ENCODE results near the gene SYTL2. TPM values are rescaled to one million over a fixed set of nuclear protein-coding genes. Genes with fewer than 3 reads are reported as not detected.

SYTL2 gene
- total and polyA plus RNA-seq, 10 donors, result 2.7 to 176 (median 26.5) TPM

DNA sequence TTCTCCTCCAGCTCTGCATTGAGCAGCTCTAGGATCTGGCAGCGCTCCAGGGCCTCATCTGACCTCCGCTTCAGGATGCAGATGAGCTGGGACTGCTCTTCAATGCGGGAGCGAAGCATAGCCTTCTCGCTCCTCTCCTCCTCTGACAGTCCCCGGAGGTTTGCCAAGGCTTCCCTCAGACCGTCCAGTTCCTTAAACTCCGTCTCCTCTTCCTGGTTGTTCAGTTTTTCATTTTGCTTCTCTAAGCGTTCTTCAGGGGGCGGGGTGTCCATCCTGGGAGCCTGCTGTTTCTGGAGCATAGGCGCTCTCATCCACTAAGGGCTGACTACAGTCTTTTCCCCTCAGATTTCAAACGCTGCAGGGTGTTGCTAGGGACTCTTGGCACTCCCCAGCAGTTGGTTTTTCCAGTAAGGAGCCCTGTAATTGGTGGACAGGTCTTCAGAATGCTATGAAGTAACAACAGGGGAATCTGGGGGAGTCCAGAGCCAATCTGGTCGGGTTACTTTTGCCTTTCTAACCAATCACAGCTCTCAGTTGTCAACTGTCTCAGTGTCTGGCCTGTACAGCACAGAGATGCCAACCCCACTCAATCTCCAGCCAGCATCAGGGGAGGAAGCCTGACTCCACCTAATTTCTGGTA, 125.0 kb downstream of the SYTL2 start, which contains the start of gene CCDC89:
Gene CCDC89, minus strand, starts transcription at position 376 of the 640 bp plus-strand sequence. Its CDS starts 65 bp downstream, at position 311.
- peak; percentile 64 for DNase-seq

DNA sequence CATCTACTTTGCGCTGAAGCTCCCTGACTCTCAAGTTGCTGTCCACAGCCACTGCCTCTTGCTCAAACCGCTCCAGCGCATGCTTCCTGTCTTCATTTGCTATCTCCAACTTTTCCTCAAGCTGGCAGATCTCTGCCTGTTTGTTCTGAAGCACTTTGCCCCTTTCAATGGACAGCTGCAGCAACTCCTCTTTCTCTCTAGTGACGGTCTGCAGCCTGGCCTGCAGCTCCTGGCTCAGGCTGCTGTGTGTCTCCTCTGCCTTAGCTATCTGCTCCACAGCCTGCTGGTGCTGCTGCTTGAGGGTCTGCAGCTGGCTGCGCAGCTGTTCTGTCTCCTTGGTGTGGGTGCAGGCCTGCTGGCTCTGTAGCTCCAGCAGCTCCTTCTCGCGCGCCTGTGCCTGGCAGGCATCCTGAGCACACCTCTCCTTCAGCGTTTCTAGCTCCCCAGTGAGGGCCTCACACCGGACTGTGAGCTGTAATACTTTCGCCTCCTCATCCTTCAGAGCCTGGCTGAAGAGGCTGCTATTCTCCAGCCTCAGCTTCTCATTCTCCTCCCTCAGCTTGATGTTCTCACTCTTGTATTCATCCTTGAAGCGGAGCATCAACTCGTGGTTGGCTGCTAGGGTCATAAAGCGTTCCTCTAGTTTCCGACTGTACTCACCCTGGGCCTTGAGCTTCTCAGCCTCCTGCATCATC, 125.7 kb downstream of the SYTL2 start:
- WGBS, 5 donors, result 77 to 83% (median 79%) methylated on average over 15 of the region's 15 CpGs

More for the DNA sequence above, 125.0 kb downstream of the SYTL2 start, which contains the start of gene CCDC89:
- peak within 1 kb of the TSS in 4 of 8 donors; percentile 15 to 41 (median 21) for H3K4me3 ChIP-seq
- H3K27ac ChIP-seq, result peak within 1 kb of the TSS in 5 of 8 donors; percentile 33 to 63 (median 55)
- H3K9me3 ChIP-seq, result no peaks in the 10 kb centered on the region
- intact Hi-C loops (cut with DNase I; ENCODE audit: low total_unique reads), result no loop called here
- TF ChIP-seq POLR2A (IDR thresholded peaks at IDR 0.05) (no peak), POLR2AphosphoS5 (IDR thresholded peaks at IDR 0.05) (no peak)
- TF ChIP-seq, protein P1, sequence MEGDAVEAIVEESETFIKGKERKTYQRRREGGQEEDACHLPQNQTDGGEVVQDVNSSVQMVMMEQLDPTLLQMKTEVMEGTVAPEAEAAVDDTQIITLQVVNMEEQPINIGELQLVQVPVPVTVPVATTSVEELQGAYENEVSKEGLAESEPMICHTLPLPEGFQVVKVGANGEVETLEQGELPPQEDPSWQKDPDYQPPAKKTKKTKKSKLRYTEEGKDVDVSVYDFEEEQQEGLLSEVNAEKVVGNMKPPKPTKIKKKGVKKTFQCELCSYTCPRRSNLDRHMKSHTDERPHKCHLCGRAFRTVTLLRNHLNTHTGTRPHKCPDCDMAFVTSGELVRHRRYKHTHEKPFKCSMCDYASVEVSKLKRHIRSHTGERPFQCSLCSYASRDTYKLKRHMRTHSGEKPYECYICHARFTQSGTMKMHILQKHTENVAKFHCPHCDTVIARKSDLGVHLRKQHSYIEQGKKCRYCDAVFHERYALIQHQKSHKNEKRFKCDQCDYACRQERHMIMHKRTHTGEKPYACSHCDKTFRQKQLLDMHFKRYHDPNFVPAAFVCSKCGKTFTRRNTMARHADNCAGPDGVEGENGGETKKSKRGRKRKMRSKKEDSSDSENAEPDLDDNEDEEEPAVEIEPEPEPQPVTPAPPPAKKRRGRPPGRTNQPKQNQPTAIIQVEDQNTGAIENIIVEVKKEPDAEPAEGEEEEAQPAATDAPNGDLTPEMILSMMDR (IDR thresholded peaks at IDR 0.05 in 8 of 11, conservative IDR thresholded peaks at IDR 0.05 in 3 of 11), result no peak
- no peaks in the 10 kb centered on the region for H3K27me3 ChIP-seq (replicated peaks in 1 of 7)
- 61 to 73% (median 69%) methylated on average over 13 of the region's 13 CpGs for WGBS, 5 donors
- H3K4me1 ChIP-seq, result peaks cover 0 to 21% (median 2%) of the 10 kb centered on the region in 6 donors
- H3K36me3 ChIP-seq, result no peaks in the 10 kb centered on the region

DNA sequence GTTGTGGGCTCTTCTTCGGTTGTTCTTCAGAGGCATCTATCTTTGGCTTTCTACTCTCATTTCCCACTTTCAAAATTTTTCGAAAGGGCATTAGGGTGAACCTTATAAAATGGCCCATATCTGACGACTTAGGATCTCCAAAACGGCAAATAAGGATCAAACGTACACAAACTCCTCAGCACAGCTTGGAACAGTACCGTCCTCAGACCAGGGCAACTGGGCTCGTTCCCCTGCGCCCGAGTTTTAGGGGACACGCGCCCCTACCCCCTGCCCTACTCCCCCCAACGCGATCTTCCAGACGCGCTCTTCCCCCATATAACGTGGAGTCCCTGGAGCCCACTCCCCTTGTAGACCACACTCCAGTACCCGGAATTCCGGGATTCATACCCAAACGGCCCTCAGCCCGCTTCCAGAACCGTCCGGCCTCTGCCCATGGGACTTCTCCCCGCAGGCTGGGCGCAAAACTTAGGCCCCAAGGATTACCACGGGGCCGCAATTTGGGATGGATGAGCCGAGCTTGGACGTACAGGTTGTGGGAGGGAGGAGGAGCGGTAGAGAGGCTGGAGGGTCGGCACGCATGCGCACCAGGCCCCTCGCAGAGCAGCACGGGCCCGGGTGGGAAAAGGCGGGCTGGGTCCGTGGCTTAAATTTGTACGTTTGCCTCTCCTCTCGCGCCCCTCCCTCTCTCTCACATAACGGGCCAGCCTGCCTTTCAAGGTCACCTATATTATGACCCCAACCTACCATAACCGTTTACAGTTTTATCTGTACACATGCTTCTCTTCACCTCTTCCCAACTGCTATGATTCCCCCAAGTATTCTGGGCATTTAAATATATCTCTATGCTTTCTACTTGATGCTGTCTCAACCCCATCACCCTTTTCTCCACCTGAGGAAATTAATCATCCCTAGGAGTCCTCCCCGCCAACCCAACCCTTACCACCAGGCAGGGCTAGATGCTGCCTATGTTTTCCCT, 128.3 kb downstream of the SYTL2 start:
- Histone ChIP-seq H3K4me1 (peaks cover 0 to 30% (median 2%) of the 10 kb centered on the region in 6 donors), H3K27me3 (replicated peaks in 1 of 7) (no peaks in the 10 kb centered on the region), H3K9me3 (no peaks in the 10 kb centered on the region), H3K36me3 (no peaks in the 10 kb centered on the region), H3K4me3 (peak overlapping the region; percentile 31 to 72 (median 50)), H3K27ac (peak overlapping the region in 7 of 8 donors; percentile 5 to 74 (median 46))
- intact Hi-C loops (cut with DNase I; ENCODE audit: low total_unique reads), result no loop called here
- WGBS, 5 donors, result 16 to 39% (median 28%) methylated on average over 38 to 43 of the region's 43 CpGs
- TF ChIP-seq, protein P1 (IDR thresholded peaks at IDR 0.05 in 8 of 11, conservative IDR thresholded peaks at IDR 0.05 in 3 of 11), result no peak
- peak; percentile 49 to 69 (median 63) for TF ChIP-seq POLR2AphosphoS5 (IDR thresholded peaks at IDR 0.05)
- peak; percentile 85 for DNase-seq

More for the DNA sequence above, 125.7 kb downstream of the SYTL2 start:
- Histone ChIP-seq H3K27me3 (replicated peaks in 1 of 7) (no peaks in the 10 kb centered on the region), H3K9me3 (no peaks in the 10 kb centered on the region), H3K4me1 (peaks cover 0 to 25% (median 2%) of the 10 kb centered on the region in 6 donors), H3K27ac (peak overlapping the region in 5 of 8 donors; percentile 31 to 63 (median 55)), H3K4me3 (peak overlapping the region in 4 of 8 donors; percentile 15 to 41 (median 21)), H3K36me3 (no peaks in the 10 kb centered on the region)
- TF ChIP-seq, protein P1 (IDR thresholded peaks at IDR 0.05 in 8 of 11, conservative IDR thresholded peaks at IDR 0.05 in 3 of 11), result no peak
- TF ChIP-seq POLR2AphosphoS5 (IDR thresholded peaks at IDR 0.05), result peak; percentile 14 to 41 (median 29)
- DNase-seq, result peak; percentile 54
- intact Hi-C loops (cut with DNase I; ENCODE audit: low total_unique reads), result no loop called here
